ENCODE data around the gene PPP2R5B.
A peak's percentile ranks its signal among the peaks of the same experiment; 100 is the strongest.

Gene PPP2R5B

GRCh38 chr11:64923944-64924909 is at the start of gene PPP2R5B:
PPP2R5B (plus strand) TSS chr11:64924689; CDS start chr11:64925735, 1,046 bp downstream.
- peak within 1 kb of the TSS; percentile 87 for H3K4me3 ChIP-seq (replicated peaks; ENCODE audit: low read depth, low read length)
- no peak for TF ChIP-seq CTCF (IDR thresholded peaks at IDR 0.05; ENCODE audit: low read length, missing control alignments)
- peak; percentile 95 for DNase-seq (ENCODE audit: low read depth)

GRCh38 chr11:64875369-64876228 is 48.9 kb upstream of the PPP2R5B start:
- peak overlapping the region; percentile 93 for H3K4me3 ChIP-seq (replicated peaks; ENCODE audit: low read depth, low read length)
- no peak for TF ChIP-seq CTCF (IDR thresholded peaks at IDR 0.05; ENCODE audit: low read length, missing control alignments)

GRCh38 chr11:64876229-64876750 is 48.2 kb upstream of the PPP2R5B start:
- H3K4me3 ChIP-seq (replicated peaks; ENCODE audit: low read depth, low read length): peak overlapping the region; percentile 93
- no peak for DNase-seq (ENCODE audit: low read depth)
- TF ChIP-seq CTCF (IDR thresholded peaks at IDR 0.05; ENCODE audit: low read length, missing control alignments): no peak

More at GRCh38 chr11:64875369-64876228, 48.9 kb upstream of the PPP2R5B start:
- DNase-seq (ENCODE audit: low read depth): no peak

- H3K4me3 ChIP-seq (replicated peaks; ENCODE audit: low read depth, low read length): peak overlapping the region; percentile 93
- peak; percentile 39 for DNase-seq (ENCODE audit: low read depth)
- TF ChIP-seq CTCF (IDR thresholded peaks at IDR 0.05; ENCODE audit: low read length, missing control alignments): no peak
Observed at GRCh38 chr11:64876835-64877341, 47.6 kb upstream of the PPP2R5B start.

GRCh38 chr11:64877390-64878222 is 46.9 kb upstream of the PPP2R5B start:
- TF ChIP-seq CTCF (IDR thresholded peaks at IDR 0.05; ENCODE audit: low read length, missing control alignments): no peak
- H3K4me3 ChIP-seq (replicated peaks; ENCODE audit: low read depth, low read length): peak overlapping the region; percentile 93
- DNase-seq (ENCODE audit: low read depth): no peak

GRCh38 chr11:64878223-64878493 is 46.3 kb upstream of the PPP2R5B start:
- no peak for TF ChIP-seq CTCF (IDR thresholded peaks at IDR 0.05; ENCODE audit: low read length, missing control alignments)
- no peak for DNase-seq (ENCODE audit: low read depth)
- peak overlapping the region; percentile 93 for H3K4me3 ChIP-seq (replicated peaks; ENCODE audit: low read depth, low read length)
